OCI-LY3 (cell line): Measurements from ENCODE around the gene MAP3K4.

Source experiments
- H2AFZ ChIP-seq: fragments of 200-600, 300-600 bp; shearing (Covaris generic); 2 replicates; pipeline ENCODE4 v1.6.0; 2014; ENCODE audit warnings: antibody characterized with exemption, low read depth, low read length
- H3K27ac ChIP-seq: fragments of 200-600, 300-600 bp; sonication (generic); 2 replicates; pipeline ENCODE4 v1.5.1; 2014; ENCODE audit warnings: mild to moderate bottlenecking, low read length, moderate library complexity, mixed read lengths
- H3K27me3 ChIP-seq: fragments of 200-600, 300-600 bp; sonication (generic); 2 replicates; pipeline ENCODE4 v1.6.1; 2014; ENCODE audit warnings: low read depth, low read length, mixed read lengths
- H3K36me3 ChIP-seq: fragments of 200-600, 300-600 bp; sonication (generic); replicated peaks from 2 replicates; pipeline ENCODE3; 2014; ENCODE audit warnings: low read depth, low read length, mixed read lengths
- H3K4me1 ChIP-seq: fragments of 300-600, 200-600 bp; sonication (generic); 2 replicates; pipeline ENCODE4 v1.6.1; 2014; ENCODE audit warnings: low read length, mixed read lengths
- H3K4me2 ChIP-seq: fragments of 200-600, 300-600 bp; sonication (generic); 2 replicates; pipeline ENCODE4 v1.6.1; 2014; ENCODE audit warnings: low read length, mixed read lengths
- H3K4me3 ChIP-seq: fragments of 300-600, 200-600 bp; sonication (generic); 2 replicates; pipeline ENCODE4 v1.5.1; 2014; ENCODE audit warnings: antibody characterized with exemption, mild to moderate bottlenecking, low read length, moderate library complexity
- H3K79me2 ChIP-seq: fragments of 300-600, 200-600 bp; shearing (Covaris generic); 2 replicates; pipeline ENCODE4 v1.6.1; 2014; ENCODE audit warnings: mild to moderate bottlenecking, low read length, mixed read lengths
- H3K9ac ChIP-seq: fragments of 300-600, 200-600 bp; shearing (Covaris generic); 2 replicates; pipeline ENCODE4 v1.6.0; 2014; ENCODE audit warnings: mild to moderate bottlenecking, low read length, moderate library complexity
- H3K9me3 ChIP-seq: fragments of 200-600, 300-600 bp; shearing (Covaris generic); 2 replicates; pipeline ENCODE4 v1.6.1; 2014; ENCODE audit warnings: low read length, mixed read lengths; ENCODE audit not compliant: insufficient read depth
- H4K20me1 ChIP-seq: fragments of 200-600, 300-600 bp; sonication (generic); 2 replicates; pipeline ENCODE4 v1.6.1; 2016; ENCODE audit warnings: low read length, mixed read lengths; ENCODE audit not compliant: insufficient read depth
- CTCF ChIP-seq: fragments of 200-600, 300-600 bp; sonication (generic); IDR thresholded peaks from 2 replicates; pipeline ENCODE4 v1.5.1; 2014; ENCODE audit warnings: antibody characterized with exemption, low read length, low read depth
- EZH2phosphoT487 ChIP-seq: fragments of 200-600 bp; shearing (Covaris generic); IDR thresholded peaks from 2 replicates; pipeline ENCODE4 v1.6.1; 2018; ENCODE audit warnings: antibody characterized with exemption, mixed run types, low read depth

The MAP3K4 gene

GRCh38 chr6:161138543-161139303 is 147.2 kb downstream of the MAP3K4 start:
- H2AFZ ChIP-seq, result no peak overlapping the region
- no peaks in the 10 kb centered on the region for H3K9me3 ChIP-seq
- H3K4me1 ChIP-seq, result peaks cover 18% of the 10 kb centered on the region
- no peak overlapping the region for H3K27ac ChIP-seq
- H3K36me3 ChIP-seq, result no peaks in the 10 kb centered on the region
- no peak overlapping the region for H3K4me3 ChIP-seq
- TF ChIP-seq EZH2phosphoT487 (no peak), CTCF (no peak)
- no peaks in the 10 kb centered on the region for H4K20me1 ChIP-seq
- no peaks in the 10 kb centered on the region for H3K27me3 ChIP-seq
- no peak overlapping the region for H3K4me2 ChIP-seq
- H3K9ac ChIP-seq, result no peak overlapping the region
- H3K79me2 ChIP-seq, result no peaks in the 10 kb centered on the region

GRCh38 chr6:161139304-161139765 is 147.8 kb downstream of the MAP3K4 start:
- Histone ChIP-seq H3K27me3 (no peaks in the 10 kb centered on the region), H4K20me1 (no peaks in the 10 kb centered on the region), H3K9ac (no peak overlapping the region), H2AFZ (no peak overlapping the region), H3K4me2 (no peak overlapping the region), H3K36me3 (no peaks in the 10 kb centered on the region), H3K4me1 (peaks cover 18% of the 10 kb centered on the region), H3K4me3 (no peak overlapping the region), H3K27ac (no peak overlapping the region), H3K79me2 (no peaks in the 10 kb centered on the region), H3K9me3 (no peaks in the 10 kb centered on the region)
- TF ChIP-seq CTCF (no peak), EZH2phosphoT487 (no peak)

GRCh38 chr6:161139766-161140553 is 148.4 kb downstream of the MAP3K4 start:
- Histone ChIP-seq H3K9ac (no peak overlapping the region), H3K4me2 (no peak overlapping the region)

More at GRCh38 chr6:161139766-161140553, 148.4 kb downstream of the MAP3K4 start:
- Histone ChIP-seq H3K4me1 (peaks cover 17% of the 10 kb centered on the region), H3K27me3 (no peaks in the 10 kb centered on the region), H3K79me2 (no peaks in the 10 kb centered on the region), H3K36me3 (no peaks in the 10 kb centered on the region), H3K27ac (no peak overlapping the region), H3K9me3 (no peaks in the 10 kb centered on the region), H3K4me3 (no peak overlapping the region), H2AFZ (no peak overlapping the region), H4K20me1 (no peaks in the 10 kb centered on the region)
- no peak for TF ChIP-seq EZH2phosphoT487
- TF ChIP-seq CTCF, result no peak
